Activated T-helper 1 cell treated with anti-CD3 and anti-CD28 coated beads, Interleukin-12 subunit alpha, Interleukin-12 subunit beta, Interleukin-2, Interleukin-4 antibody, amounts not matched to agents 30 ng/mL and 10 ng/mL and 1 ng/mL, durations not matched to agents 14 hours and 24 hours and 36 hours (primary cell): ENCODE measurements around the gene RGL1. TPM values are rescaled to one million over a fixed set of nuclear protein-coding genes. Genes with fewer than 3 reads are reported as not detected.

Source experiments
- DNase-seq: peaks from one replicate; pipeline ENCODE4 v3.0.0; 2021; ENCODE audit warnings: low spot score
- H3K27ac Mint-ChIP-seq: one replicate; pipeline ENCODE4 v1.8.0; 2021; ENCODE audit warnings: mild to moderate bottlenecking, mixed read lengths
- H3K27me3 Mint-ChIP-seq: one replicate; pipeline ENCODE4 v1.8.0; 2022; ENCODE audit warnings: mild to moderate bottlenecking, moderate library complexity, mixed read lengths; ENCODE audit not compliant: insufficient read depth
- H3K36me3 Mint-ChIP-seq: one replicate; pipeline ENCODE4 v1.8.0; 2021; ENCODE audit warnings: low read depth, mixed read lengths
- H3K4me1 Mint-ChIP-seq: one replicate; pipeline ENCODE4 v1.8.0; 2021; ENCODE audit warnings: low read depth, mixed read lengths
- H3K4me3 Mint-ChIP-seq: one replicate; pipeline ENCODE4 v1.8.0; 2021; ENCODE audit warnings: mild to moderate bottlenecking, moderate library complexity, mixed read lengths
- H3K9me3 Mint-ChIP-seq: one replicate; pipeline ENCODE4 v1.8.0; 2021; ENCODE audit warnings: mixed read lengths
- intact Hi-C: fragments of 100-400 bp; cut with micrococcal nuclease; formaldehyde crosslinking; loops from one replicate; pipeline ENCODE4 v1.15.1; 2024
- total RNA-seq: library from RNA; stranded (reverse); gene quantifications from 2 replicates; pipeline ENCODE4 v1.2.3, GENCODE V29; 2022

Gene RGL1
- total RNA-seq, 1 donor from 2014 or later = 2.8 TPM

- H3K36me3 Mint-ChIP-seq = no peaks in the 10 kb centered on the region
- no peaks in the 10 kb centered on the region for H3K27me3 Mint-ChIP-seq
- H3K9me3 Mint-ChIP-seq = no peaks in the 10 kb centered on the region
- H3K4me3 Mint-ChIP-seq = no peak overlapping the region
- intact Hi-C loops = no loop called here
- DNase-seq = no peak
- no peaks in the 10 kb centered on the region for H3K4me1 Mint-ChIP-seq
- H3K27ac Mint-ChIP-seq = no peak overlapping the region
Observed at GRCh38 chr1:183816110-183816509, 11.2 kb downstream of the RGL1 start.

GRCh38 chr1:183817576-183818288 lies 12.8 kb downstream of the RGL1 start:
- Mint-ChIP-seq H3K4me3 (no peak overlapping the region), H3K4me1 (no peaks in the 10 kb centered on the region), H3K36me3 (no peaks in the 10 kb centered on the region), H3K9me3 (no peaks in the 10 kb centered on the region), H3K27ac (no peak overlapping the region), H3K27me3 (no peaks in the 10 kb centered on the region)
- DNase-seq = no peak
- intact Hi-C loops = no loop called here

- Mint-ChIP-seq H3K27me3 (no peaks in the 10 kb centered on the region), H3K4me3 (no peak overlapping the region), H3K27ac (no peak overlapping the region), H3K4me1 (no peaks in the 10 kb centered on the region), H3K9me3 (no peaks in the 10 kb centered on the region), H3K36me3 (no peaks in the 10 kb centered on the region)
- intact Hi-C loops = no loop called here
- DNase-seq = no peak
Observed at GRCh38 chr1:183819059-183819458, 14.1 kb downstream of the RGL1 start.

- H3K36me3 Mint-ChIP-seq = no peaks in the 10 kb centered on the region
- H3K9me3 Mint-ChIP-seq = no peaks in the 10 kb centered on the region
- no peaks in the 10 kb centered on the region for H3K27me3 Mint-ChIP-seq
- no peak for DNase-seq
- no peak overlapping the region for H3K27ac Mint-ChIP-seq
- no peaks in the 10 kb centered on the region for H3K4me1 Mint-ChIP-seq
- H3K4me3 Mint-ChIP-seq = no peak overlapping the region
- intact Hi-C loops = no loop called here
Observed at GRCh38 chr1:183821309-183821888, 16.5 kb downstream of the RGL1 start.

GRCh38 chr1:183821889-183822611 lies 17.1 kb downstream of the RGL1 start:
- DNase-seq = no peak
- H3K9me3 Mint-ChIP-seq = no peaks in the 10 kb centered on the region
- no peak overlapping the region for H3K27ac Mint-ChIP-seq
- intact Hi-C loops = no loop called here
- H3K36me3 Mint-ChIP-seq = no peaks in the 10 kb centered on the region
- H3K4me1 Mint-ChIP-seq = no peaks in the 10 kb centered on the region
- no peaks in the 10 kb centered on the region for H3K27me3 Mint-ChIP-seq
- no peak overlapping the region for H3K4me3 Mint-ChIP-seq

GRCh38 chr1:183824291-183824690 lies 19.4 kb downstream of the RGL1 start:
- H3K36me3 Mint-ChIP-seq = no peaks in the 10 kb centered on the region
- intact Hi-C loops = no loop called here

GRCh38 chr1:183827801-183828200 lies 22.9 kb downstream of the RGL1 start:
- Mint-ChIP-seq H3K27me3 (no peaks in the 10 kb centered on the region), H3K36me3 (no peaks in the 10 kb centered on the region), H3K4me1 (no peaks in the 10 kb centered on the region), H3K27ac (no peak overlapping the region), H3K4me3 (no peak overlapping the region), H3K9me3 (no peaks in the 10 kb centered on the region)
- no peak for DNase-seq
- intact Hi-C loops = no loop called here

More at GRCh38 chr1:183824291-183824690, 19.4 kb downstream of the RGL1 start:
- H3K4me3 Mint-ChIP-seq = no peak overlapping the region
- H3K9me3 Mint-ChIP-seq = no peaks in the 10 kb centered on the region
- no peaks in the 10 kb centered on the region for H3K27me3 Mint-ChIP-seq
- no peaks in the 10 kb centered on the region for H3K4me1 Mint-ChIP-seq
- H3K27ac Mint-ChIP-seq = no peak overlapping the region
- no peak for DNase-seq

- H3K36me3 Mint-ChIP-seq = no peaks in the 10 kb centered on the region
- intact Hi-C loops = no loop called here
- no peak overlapping the region for H3K4me3 Mint-ChIP-seq
- H3K9me3 Mint-ChIP-seq = no peaks in the 10 kb centered on the region
- DNase-seq = no peak
- H3K27me3 Mint-ChIP-seq = no peaks in the 10 kb centered on the region
- H3K4me1 Mint-ChIP-seq = no peaks in the 10 kb centered on the region
- H3K27ac Mint-ChIP-seq = no peak overlapping the region
Observed at GRCh38 chr1:183830389-183830788, 25.5 kb downstream of the RGL1 start.

GRCh38 chr1:183831311-183831710 lies 26.4 kb downstream of the RGL1 start:
- DNase-seq = no peak
- Mint-ChIP-seq H3K9me3 (no peaks in the 10 kb centered on the region), H3K4me1 (no peaks in the 10 kb centered on the region), H3K4me3 (no peak overlapping the region), H3K27ac (no peak overlapping the region), H3K36me3 (no peaks in the 10 kb centered on the region), H3K27me3 (no peaks in the 10 kb centered on the region)
- intact Hi-C loops = no loop called here

- H3K36me3 Mint-ChIP-seq = no peaks in the 10 kb centered on the region
- DNase-seq = no peak
- intact Hi-C loops = no loop called here
- H3K27ac Mint-ChIP-seq = no peak overlapping the region
- H3K4me1 Mint-ChIP-seq = no peaks in the 10 kb centered on the region
- no peaks in the 10 kb centered on the region for H3K27me3 Mint-ChIP-seq
- no peak overlapping the region for H3K4me3 Mint-ChIP-seq
- no peaks in the 10 kb centered on the region for H3K9me3 Mint-ChIP-seq
Observed at GRCh38 chr1:183832459-183832858, 27.5 kb downstream of the RGL1 start.

- H3K9me3 Mint-ChIP-seq = no peaks in the 10 kb centered on the region
- no peak for DNase-seq
- no peaks in the 10 kb centered on the region for H3K36me3 Mint-ChIP-seq
- H3K27me3 Mint-ChIP-seq = no peaks in the 10 kb centered on the region
- no peaks in the 10 kb centered on the region for H3K4me1 Mint-ChIP-seq
- H3K27ac Mint-ChIP-seq = no peak overlapping the region
- intact Hi-C loops = no loop called here
- H3K4me3 Mint-ChIP-seq = no peak overlapping the region
Observed at GRCh38 chr1:183834568-183834967, 29.6 kb downstream of the RGL1 start.

- Mint-ChIP-seq H3K36me3 (no peaks in the 10 kb centered on the region), H3K27me3 (no peaks in the 10 kb centered on the region), H3K27ac (no peak overlapping the region), H3K4me1 (peaks cover 4% of the 10 kb centered on the region), H3K4me3 (no peak overlapping the region), H3K9me3 (no peaks in the 10 kb centered on the region)
- DNase-seq = no peak
- intact Hi-C loops = no loop called here
Observed at GRCh38 chr1:183836598-183836997, 31.7 kb downstream of the RGL1 start.

GRCh38 chr1:183837062-183837461 lies 32.1 kb downstream of the RGL1 start:
- peaks cover 8% of the 10 kb centered on the region for H3K4me1 Mint-ChIP-seq
- H3K4me3 Mint-ChIP-seq = no peak overlapping the region
- H3K27me3 Mint-ChIP-seq = no peaks in the 10 kb centered on the region
- H3K27ac Mint-ChIP-seq = no peak overlapping the region
- H3K36me3 Mint-ChIP-seq = no peaks in the 10 kb centered on the region
- DNase-seq = no peak
- no peaks in the 10 kb centered on the region for H3K9me3 Mint-ChIP-seq
- intact Hi-C loops = no loop called here
